ENCODE measurements around the gene CSNK2A1.

Gene CSNK2A1

GRCh38 chr20:532530-532929 is 11.1 kb downstream of the CSNK2A1 start:
- H3K4me3 ChIP-seq (ENCODE audit: low read length), result no peak overlapping the region
- no peak for TF ChIP-seq CTCF (conservative IDR thresholded peaks at IDR 0.05; ENCODE audit: low read depth, low read length)
- no peak for DNase-seq (ENCODE audit: low read depth)

- no peak for DNase-seq (ENCODE audit: low read depth)
- no peak overlapping the region for H3K4me3 ChIP-seq (ENCODE audit: low read length)
- no peak for TF ChIP-seq CTCF (conservative IDR thresholded peaks at IDR 0.05; ENCODE audit: low read depth, low read length)
Observed at GRCh38 chr20:531608-532007, 12.0 kb downstream of the CSNK2A1 start.

GRCh38 chr20:530321-530720 is 13.3 kb downstream of the CSNK2A1 start:
- DNase-seq (ENCODE audit: low read depth), result no peak
- TF ChIP-seq CTCF (conservative IDR thresholded peaks at IDR 0.05; ENCODE audit: low read depth, low read length), result no peak
- no peak overlapping the region for H3K4me3 ChIP-seq (ENCODE audit: low read length)

GRCh38 chr20:528923-529604 is 14.5 kb downstream of the CSNK2A1 start:
- DNase-seq (ENCODE audit: low read depth), result peak; percentile 57
- TF ChIP-seq CTCF (conservative IDR thresholded peaks at IDR 0.05; ENCODE audit: low read depth, low read length), result no peak
- no peak overlapping the region for H3K4me3 ChIP-seq (ENCODE audit: low read length)

GRCh38 chr20:527571-527886 is 16.1 kb downstream of the CSNK2A1 start:
- no peak overlapping the region for H3K4me3 ChIP-seq (ENCODE audit: low read length)
- no peak for DNase-seq (ENCODE audit: low read depth)
- TF ChIP-seq CTCF (conservative IDR thresholded peaks at IDR 0.05; ENCODE audit: low read depth, low read length), result no peak

- DNase-seq (ENCODE audit: low read depth), result no peak
- no peak for TF ChIP-seq CTCF (conservative IDR thresholded peaks at IDR 0.05; ENCODE audit: low read depth, low read length)
- H3K4me3 ChIP-seq (ENCODE audit: low read length), result no peak overlapping the region
Observed at GRCh38 chr20:521860-522259, 21.7 kb downstream of the CSNK2A1 start.

- TF ChIP-seq CTCF (conservative IDR thresholded peaks at IDR 0.05; ENCODE audit: low read depth, low read length), result no peak
- no peak overlapping the region for H3K4me3 ChIP-seq (ENCODE audit: low read length)
- no peak for DNase-seq (ENCODE audit: low read depth)
Observed at GRCh38 chr20:519999-520398, 23.6 kb downstream of the CSNK2A1 start.

All from retinal pigment epithelial cell (primary cell).